Caco-2 (cell line): ENCODE measurements around the gene HDGFL2. TPM values are rescaled to one million over a fixed set of nuclear protein-coding genes. Genes with fewer than 3 reads are reported as not detected.

Experiments
- BruUV-seq: library from RNA; stranded (reverse); fragments of 400-500 nt; replicated peaks from 2 replicates; lab custom pipeline; 2021; lab: Mats Ljungman, UMichigan
- CTCF ChIA-PET: fragments of 300-600 bp; sonication (Branson Sonifier 250); formaldehyde crosslinking; loops from one replicate; lab custom pipeline; 2022; ENCODE audit warnings: antibody characterized with exemption; lab: Charles Lee
- POLR2A ChIA-PET: fragments of 300-600 bp; sonication (Branson Sonifier 250); formaldehyde crosslinking; loops from one replicate; lab custom pipeline; 2022; ENCODE audit warnings: antibody characterized with exemption; lab: Charles Lee
- DNase-seq, 2 experiments: peaks; one replicate each; pipeline versions ENCODE4 v3.0.0 to v3.0.0-alpha.2; 2020 to 2022
- H3K27me3 ChIP-seq: replicated peaks from 2 replicates; pipeline ENCODE4 v1.6.0; 2011; ENCODE audit warnings: low read length; ENCODE audit not compliant: control insufficient read depth, insufficient read depth
- H3K36me3 ChIP-seq: 2 replicates; pipeline ENCODE4 v1.5.1; 2011; ENCODE audit warnings: low read length; ENCODE audit not compliant: control insufficient read depth, insufficient read depth
- H3K4me1 ChIP-seq: fragments of 250-450 bp; sonication (Bioruptor Pico); 2 replicates; pipeline ENCODE4 v1.5.1; 2020; ENCODE audit warnings: mild to moderate bottlenecking
- H3K4me3 ChIP-seq: 2 replicates; pipeline ENCODE4 v1.5.1; 2011; ENCODE audit warnings: low read depth, mild to moderate bottlenecking, control low read depth, low read length
- H3K9me3 ChIP-seq: fragments of 250-450 bp; sonication (Bioruptor Pico); 2 replicates; pipeline ENCODE4 v1.5.1; 2020; ENCODE audit warnings: mild to moderate bottlenecking, moderate library complexity
- H3K27ac Mint-ChIP-seq: one replicate; pipeline ENCODE4 v1.8.0; 2022; ENCODE audit warnings: mixed read lengths; ENCODE audit not compliant: unreplicated experiment
- H3K27me3 Mint-ChIP-seq: one replicate; pipeline ENCODE4 v1.8.0; 2022; ENCODE audit warnings: mixed read lengths; ENCODE audit not compliant: insufficient read depth, unreplicated experiment
- H3K36me3 Mint-ChIP-seq: one replicate; pipeline ENCODE4 v1.8.0; 2022; ENCODE audit warnings: mild to moderate bottlenecking, mixed read lengths; ENCODE audit not compliant: insufficient read depth, unreplicated experiment
- H3K4me1 Mint-ChIP-seq: one replicate; pipeline ENCODE4 v1.8.0; 2022; ENCODE audit warnings: low read depth, mixed read lengths; ENCODE audit not compliant: unreplicated experiment
- H3K4me3 Mint-ChIP-seq: one replicate; pipeline ENCODE4 v1.8.0; 2022; ENCODE audit warnings: mild to moderate bottlenecking, moderate library complexity, mixed read lengths; ENCODE audit not compliant: unreplicated experiment
- H3K9me3 Mint-ChIP-seq: one replicate; pipeline ENCODE4 v1.8.0; 2022; ENCODE audit warnings: mixed read lengths; ENCODE audit not compliant: unreplicated experiment
- CTCF ChIP-seq, 2 experiments: fragments of 200-600 bp in 1 of 2; IDR thresholded peaks; 1 replicate in 1 of 2; 2 replicates in 1 of 2; pipeline versions ENCODE4 v1.5.1 to v1.8.0; 2011 to 2022; ENCODE audit warnings: antibody characterized with exemption in 1 of 2, control low read depth in 1 of 2, inconsistent platforms in 1 of 2, low read depth in 1 of 2, low read length in 1 of 2, mild to moderate bottlenecking in 1 of 2, moderate library complexity in 1 of 2; ENCODE audit not compliant: insufficient read depth in 1 of 2, severe bottlenecking in 1 of 2, unreplicated experiment in 1 of 2
- intact Hi-C: fragments of 100-400 bp; cut with micrococcal nuclease; formaldehyde crosslinking; loops from one replicate; pipeline ENCODE4 v1.10.0; 2022; ENCODE audit not compliant: unreplicated experiment
- total RNA-seq: library from RNA; stranded (reverse); gene quantifications from 2 replicates; pipeline ENCODE4 v1.2.3, GENCODE V29; 2022

HDGFL2 gene
- total RNA-seq, 1 experiment from 2014 or later: 70.8 TPM

GRCh38 chr19:4477034-4477801 lies 5.1 kb downstream of the HDGFL2 start:
- no peak overlapping the region for H3K4me3 ChIP-seq
- ChIA-PET POLR2A (no interaction called here), CTCF (no interaction called here)
- no peaks in the 10 kb centered on the region for H3K4me1 Mint-ChIP-seq
- TSS peak; percentile 14 for BruUV-seq
- no peak overlapping the region for H3K4me3 Mint-ChIP-seq
- no peaks in the 10 kb centered on the region for H3K9me3 Mint-ChIP-seq
- no peaks in the 10 kb centered on the region for H3K4me1 ChIP-seq
- TF ChIP-seq CTCF (IDR thresholded peaks at IDR 0.05; ENCODE audit: insufficient read depth in 1 of 2, low read depth in 1 of 2, low read length in 1 of 2, severe bottlenecking in 1 of 2, unreplicated experiment in 1 of 2): no peak
- no peaks in the 10 kb centered on the region for H3K9me3 ChIP-seq
- no peak overlapping the region for H3K27ac Mint-ChIP-seq
- no peaks in the 10 kb centered on the region for H3K27me3 ChIP-seq
- intact Hi-C loops: no loop called here
- H3K36me3 ChIP-seq: no peaks in the 10 kb centered on the region; the same call in 1 of the 2 replicates
- no peak for DNase-seq
- no peaks in the 10 kb centered on the region for H3K27me3 Mint-ChIP-seq
- peaks cover 19% of the 10 kb centered on the region for H3K36me3 Mint-ChIP-seq

GRCh38 chr19:4482721-4483364 lies 10.7 kb downstream of the HDGFL2 start:
- intact Hi-C loops: no loop called here
- no peak for DNase-seq
- Mint-ChIP-seq H3K27ac (no peak overlapping the region), H3K4me3 (no peak overlapping the region), H3K36me3 (peaks cover 35% of the 10 kb centered on the region), H3K27me3 (no peaks in the 10 kb centered on the region), H3K9me3 (no peaks in the 10 kb centered on the region), H3K4me1 (no peaks in the 10 kb centered on the region)
- H3K9me3 ChIP-seq: no peaks in the 10 kb centered on the region
- H3K27me3 ChIP-seq: no peaks in the 10 kb centered on the region
- H3K36me3 ChIP-seq: no peaks in the 10 kb centered on the region
- no peak for TF ChIP-seq CTCF (IDR thresholded peaks at IDR 0.05; ENCODE audit: insufficient read depth in 1 of 2, low read depth in 1 of 2, low read length in 1 of 2, severe bottlenecking in 1 of 2, unreplicated experiment in 1 of 2)
- no TSS peak for BruUV-seq
- no peak overlapping the region for H3K4me3 ChIP-seq
- H3K4me1 ChIP-seq: no peaks in the 10 kb centered on the region
- ChIA-PET POLR2A (no interaction called here), CTCF (no interaction called here)

- TF ChIP-seq CTCF (IDR thresholded peaks at IDR 0.05; ENCODE audit: insufficient read depth in 1 of 2, low read depth in 1 of 2, low read length in 1 of 2, severe bottlenecking in 1 of 2, unreplicated experiment in 1 of 2): no peak
- BruUV-seq: no TSS peak
- Histone ChIP-seq H3K27me3 (no peaks in the 10 kb centered on the region), H3K36me3 (no peaks in the 10 kb centered on the region), H3K4me1 (no peaks in the 10 kb centered on the region), H3K4me3 (no peak overlapping the region), H3K9me3 (no peaks in the 10 kb centered on the region)
- no peaks in the 10 kb centered on the region for H3K27me3 Mint-ChIP-seq
- DNase-seq: no peak
- ChIA-PET POLR2A (no interaction called here), CTCF (interaction anchor here (0.7 kb wide), 1 partner anchor 51 kb away, joined by 4 read pairs; the partner anchor contains the start of gene PLIN5)
- H3K36me3 Mint-ChIP-seq: peaks cover 33% of the 10 kb centered on the region
- no peaks in the 10 kb centered on the region for H3K9me3 Mint-ChIP-seq
- no peaks in the 10 kb centered on the region for H3K4me1 Mint-ChIP-seq
- no peak overlapping the region for H3K27ac Mint-ChIP-seq
- intact Hi-C loops: no loop called here
- H3K4me3 Mint-ChIP-seq: no peak overlapping the region
These were observed 11.3 kb downstream of the HDGFL2 start for GRCh38 chr19:4483385-4483784.
